Fibroblast of pulmonary artery (primary cell): ENCODE results near the gene CCDC141.
"Not testable (repeated sequence)": the region's sequence is repeated elsewhere in the genome, so short reads cannot be mapped to it uniquely, and the experiment has no call there.

Experiments used
- DNase-seq: peaks from one replicate; pipeline ENCODE4 v3.0.0-alpha.2; 2010; ENCODE audit warnings: low read depth
- H3K4me3 ChIP-seq: replicated peaks from 2 replicates; pipeline ENCODE4 v1.5.1; 2011; ENCODE audit warnings: low read depth, mild to moderate bottlenecking, control low read depth, low read length, moderate library complexity
- CTCF ChIP-seq: IDR thresholded peaks from 2 replicates; pipeline ENCODE4 v1.5.1; 2011; ENCODE audit warnings: mild to moderate bottlenecking, control low read depth, low read length, inconsistent platforms; ENCODE audit errors: missing control alignments

CCDC141 gene

GRCh38 chr2:179059026-179059700, 9.2 kb upstream of the CCDC141 start:
- no peak overlapping the region for H3K4me3 ChIP-seq
- TF ChIP-seq CTCF = no peak
- no peak for DNase-seq

- TF ChIP-seq CTCF = no peak
- DNase-seq = no peak
- H3K4me3 ChIP-seq = no peak overlapping the region
These were observed 7.8 kb upstream of the CCDC141 start for GRCh38 chr2:179057737-179058136.

GRCh38 chr2:179053568-179053967, 3.6 kb upstream of the CCDC141 start:
- H3K4me3 ChIP-seq, DNase-seq: not testable (repeated sequence)

- DNase-seq = no peak
- H3K4me3 ChIP-seq = no peak overlapping the region
- TF ChIP-seq CTCF = no peak
These were observed 1.3 kb upstream of the CCDC141 start for GRCh38 chr2:179051250-179051649.

- DNase-seq = no peak
- H3K4me3 ChIP-seq = no peak overlapping the region
- no peak for TF ChIP-seq CTCF
These were observed 818 bp upstream of the CCDC141 start for GRCh38 chr2:179050755-179051154.

- DNase-seq = no peak
- no peak for TF ChIP-seq CTCF
- H3K4me3 ChIP-seq = no peak overlapping the region
These were observed 763 bp downstream of the CCDC141 start for GRCh38 chr2:179049203-179049545.

- no peak overlapping the region for H3K4me3 ChIP-seq
- no peak for TF ChIP-seq CTCF
- no peak for DNase-seq
These were observed 1.8 kb downstream of the CCDC141 start for GRCh38 chr2:179048099-179048498.

- H3K4me3 ChIP-seq, DNase-seq: not testable (repeated sequence)
These were observed 4.3 kb downstream of the CCDC141 start for GRCh38 chr2:179045602-179046001.
